GM12878 (cell line): ENCODE results near the gene ADAMTS17. TPM values are rescaled to one million over a fixed set of nuclear protein-coding genes. Genes with fewer than 3 reads are reported as not detected.

Experiments used
- ATAC-seq: fragments of 200-7000 bp; cut with Tn5 transposase; 3 replicates; pipeline ENCODE4 v1.9.1; 2020; ENCODE audit warnings: mild to moderate bottlenecking, moderate library complexity
- BruUV-seq: library from RNA; stranded (reverse); fragments of 400-500 nt; replicated peaks from 2 replicates; lab custom pipeline; 2021; lab: Mats Ljungman, UMichigan
- CTCF ChIA-PET: fragments of 300-600 bp; sonication (Branson Sonifier 250); formaldehyde crosslinking; extraction: SDS; loops from one replicate; lab custom pipeline; 2021; ENCODE audit warnings: inconsistent platforms; lab: Yijun Ruan, JAX
- POLR2A ChIA-PET: fragments of 350-600 bp; formaldehyde crosslinking; extraction: SDS; loops from one replicate; lab custom pipeline; 2021; ENCODE audit warnings: inconsistent platforms; lab: Charles Lee
- RAD21 ChIA-PET: fragments of 300-600 bp; sonication (Branson Sonifier 250); formaldehyde crosslinking; loops from one replicate; lab custom pipeline; 2023; ENCODE audit warnings: antibody characterized with exemption; ENCODE audit not compliant: unreplicated experiment; lab: Charles Lee
- SMC1A ChIA-PET: fragments of 300-600 bp; sonication (Branson Sonifier 250); formaldehyde crosslinking; loops from one replicate; lab custom pipeline; 2023; ENCODE audit not compliant: unreplicated experiment, uncharacterized antibody; lab: Charles Lee
- DNase-seq: peaks from one replicate; pipeline ENCODE4 v3.0.0-alpha.2; 2011; ENCODE audit warnings: low read depth, low spot score
- FAIRE-seq: peaks from 3 replicates; lab custom pipeline; 2011; peaks lifted over from hg19 to GRCh38; lab: Jason Lieb, UNC
- H2AFZ ChIP-seq: 2 replicates; pipeline ENCODE4 v1.6.0; 2011; ENCODE audit warnings: low read depth, low read length, control low read depth; ENCODE audit not compliant: control insufficient read depth
- H3K27ac ChIP-seq: 2 replicates; pipeline ENCODE4 v1.5.1; 2011; ENCODE audit warnings: control low read depth; ENCODE audit not compliant: control insufficient read depth, insufficient read depth
- H3K27me3 ChIP-seq, 2 experiments: replicated peaks in 1 of 2; 2 replicates each; pipeline versions ENCODE4 v1.6.0 to v1.6.1; 2011; ENCODE audit warnings: low read length in 1 of 2; ENCODE audit not compliant: control insufficient read depth in 2 of 2, insufficient read depth in 2 of 2
- H3K36me3 ChIP-seq, 2 experiments: 2 replicates each; pipeline ENCODE4 v1.5.1; 2011; ENCODE audit warnings: low read length in 1 of 2; ENCODE audit not compliant: control insufficient read depth in 2 of 2, insufficient read depth in 2 of 2
- H3K4me1 ChIP-seq: 2 replicates; pipeline ENCODE4 v1.6.1; 2011; ENCODE audit warnings: mild to moderate bottlenecking, low read length, moderate library complexity, mixed read lengths; ENCODE audit not compliant: control insufficient read depth, insufficient read depth
- H3K4me2 ChIP-seq: 2 replicates; pipeline ENCODE4 v1.6.0; 2011; ENCODE audit warnings: control low read depth; ENCODE audit not compliant: control insufficient read depth, insufficient read depth
- H3K4me3 ChIP-seq: fragments of 200-600 bp; sonication (generic); 2 replicates; pipeline ENCODE4 v1.5.1; 2016
- H3K79me2 ChIP-seq: 2 replicates; pipeline ENCODE4 v1.6.0; 2011; ENCODE audit warnings: low read length; ENCODE audit not compliant: control insufficient read depth, insufficient read depth
- H3K9ac ChIP-seq: 2 replicates; pipeline ENCODE4 v1.8.0; 2011; ENCODE audit warnings: low read length, control low read depth, mixed read lengths; ENCODE audit not compliant: control insufficient read depth, insufficient read depth
- H3K9me3 ChIP-seq: replicated peaks from 3 replicates; pipeline ENCODE4 v1.5.1; 2011; ENCODE audit warnings: mild to moderate bottlenecking, low read length; ENCODE audit not compliant: control insufficient read depth, insufficient read depth
- H4K20me1 ChIP-seq: 2 replicates; pipeline ENCODE4 v1.6.0; 2011; ENCODE audit not compliant: control insufficient read depth, insufficient read depth
- ATF7 ChIP-seq: fragments of 450-650 bp; IDR thresholded peaks from 2 replicates; pipeline ENCODE4 v1.6.1; 2016; ENCODE audit warnings: low read depth, mild to moderate bottlenecking
- BMI1 ChIP-seq: fragments of 450-650 bp; IDR thresholded peaks from 2 replicates; pipeline ENCODE4 v1.6.1; 2016; ENCODE audit warnings: mild to moderate bottlenecking, moderate library complexity, borderline replicate concordance
- CREM ChIP-seq: IDR thresholded peaks from 2 replicates; pipeline ENCODE4 v1.6.1; 2014; ENCODE audit warnings: antibody characterized with exemption, low read depth
- FOXM1 ChIP-seq: IDR thresholded peaks from 2 replicates; pipeline ENCODE4 v1.6.1; 2012; ENCODE audit warnings: low read depth, mild to moderate bottlenecking, inconsistent platforms, low read length, moderate library complexity
- MTA3 ChIP-seq: IDR thresholded peaks from 2 replicates; pipeline ENCODE4 v1.6.1; 2012; ENCODE audit warnings: low read length, inconsistent platforms, borderline replicate concordance
- PAX8 ChIP-seq: fragments of 450-650 bp; IDR thresholded peaks from 2 replicates; pipeline ENCODE4 v1.6.1; 2017; ENCODE audit warnings: mild to moderate bottlenecking, moderate library complexity
- SMARCA5 ChIP-seq: fragments of 450-650 bp; IDR thresholded peaks from 2 replicates; pipeline ENCODE4 v1.6.1; 2017; ENCODE audit warnings: mild to moderate bottlenecking
- SPI1 ChIP-seq: IDR thresholded peaks from 2 replicates; pipeline ENCODE4 v1.6.1; 2011; ENCODE audit warnings: low read depth, mild to moderate bottlenecking, low read length, moderate library complexity, borderline replicate concordance; ENCODE audit not compliant: insufficient read depth
- TAF1 ChIP-seq: IDR thresholded peaks from 2 replicates; pipeline ENCODE4 v1.6.1; 2011; ENCODE audit warnings: mild to moderate bottlenecking, low read depth, low read length, borderline replicate concordance
- WGBS: methylation state at CpG from one replicate; pipeline ENCODE4 v1.1.6; 2016; ENCODE audit warnings: low lambda C conversion rate; ENCODE audit not compliant: insufficient replicate concordance, insufficient coverage; ENCODE audit errors: missing lambda C conversion rate; 5-methylcytosine and 5-hydroxymethylcytosine counted together
- in situ Hi-C: fragments of 300-500 bp; cut with MboI; formaldehyde crosslinking; loops from 9 replicates; pipeline ENCODE4 v1.14.3; 2018; ENCODE audit warnings: mixed read lengths
- intact Hi-C: fragments of 100-400 bp; cut with micrococcal nuclease; formaldehyde crosslinking; loops from one replicate; pipeline ENCODE4 v1.14.2; 2022; ENCODE audit not compliant: unreplicated experiment
- polyA plus RNA-seq, 11 experiments: library from polyadenylated mRNA; depleted of rRNA in 4 of 11; unstranded in 6 of 11; stranded (reverse) in 5 of 11; fragments of >200 nt; fragmentation: Nextera tagmentation in 4 of 11; fragmentation: Illumina TruSeq in 1 of 11; extraction: Ambion mirVana in 4 of 11; extraction: Trizol in 1 of 11; gene quantifications; 1 replicate in 1 of 11; 2 replicates in 10 of 11; pipeline versions ENCODE4 v1.2.1 to v1.2.3, GENCODE V29; 2011 to 2016; ENCODE audit warnings: inconsistent platforms in 2 of 11, missing spikeins in 2 of 11, low read depth in 1 of 11
- total RNA-seq, 4 experiments: library from RNA; depleted of rRNA in 3 of 4; stranded (reverse); fragments of >200 nt in 3 of 4; fragmentation: Illumina TruSeq in 1 of 4; extraction: Trizol in 1 of 4; gene quantifications; 2 replicates each; pipeline versions ENCODE4 v1.2.1 to v1.2.3, GENCODE V29; 2013 to 2021
- TF ChIP-seq, protein P1 (sequence below): fragments of 450-650 bp; conservative IDR thresholded peaks from 2 replicates; pipeline ENCODE4 v1.6.1; 2017; ENCODE audit warnings: mild to moderate bottlenecking, moderate library complexity
- TF ChIP-seq, protein P2 (sequence below): fragments of 450-650 bp; IDR thresholded peaks from 2 replicates; pipeline ENCODE4 v1.6.1; 2017; ENCODE audit warnings: low read depth, mild to moderate bottlenecking, moderate library complexity
- TF ChIP-seq, protein P3 (sequence below): fragments of 450-650 bp; IDR thresholded peaks from 2 replicates; pipeline ENCODE4 v1.6.1; 2014; ENCODE audit warnings: mild to moderate bottlenecking
- TF ChIP-seq, protein P4 (sequence below): IDR thresholded peaks from 2 replicates; pipeline ENCODE4 v1.6.1; 2011; ENCODE audit warnings: mild to moderate bottlenecking, low read depth, low read length, moderate library complexity; ENCODE audit not compliant: insufficient replicate concordance

Gene ADAMTS17
- total and polyA plus RNA-seq, 10 of the 15 experiments (the other 5 are each of a cell fraction or from before 2014, with no cell fraction given): 0.04 to 0.50 (median 0.10) TPM; not detected in 4

DNA sequence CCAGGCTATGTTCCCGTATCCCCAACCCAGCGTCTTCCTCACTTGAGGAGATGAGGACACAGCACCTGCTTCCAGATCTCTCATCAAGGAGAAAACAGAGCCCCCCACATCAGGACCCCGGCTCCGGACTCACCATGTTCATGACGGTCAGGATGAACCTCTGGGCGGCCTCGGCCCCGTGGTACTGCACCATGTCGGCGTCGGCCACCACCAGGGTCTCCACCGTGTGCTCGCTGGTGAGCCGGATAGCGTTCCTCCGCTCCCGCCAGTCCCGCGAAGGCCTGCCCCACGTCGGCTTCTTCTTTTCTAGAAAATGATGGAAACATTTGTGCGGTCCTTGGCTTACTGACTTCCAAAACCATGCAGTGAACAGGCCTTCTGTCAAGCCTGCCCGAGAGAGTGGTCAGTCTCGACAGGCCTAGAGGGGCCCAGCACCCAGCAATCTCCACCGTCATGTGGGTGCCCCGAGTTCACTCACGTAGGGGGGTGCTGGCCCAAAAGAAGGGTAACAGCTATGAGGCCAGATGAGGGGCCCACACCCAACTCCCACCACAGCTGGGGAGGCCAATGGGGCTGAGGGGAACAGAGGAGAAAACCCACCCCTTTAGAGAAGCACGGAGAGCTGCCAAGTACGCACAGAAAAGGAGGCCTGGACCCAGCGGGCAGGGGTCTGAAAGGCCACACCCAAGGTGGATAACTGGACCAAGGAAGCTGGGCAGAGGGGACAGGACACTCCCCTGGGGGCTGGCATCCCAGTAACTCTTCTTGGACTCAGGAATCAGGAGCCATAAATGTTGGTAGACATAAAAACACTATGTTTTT lies 60.5 kb downstream of the ADAMTS17 start:
- H3K9me3 ChIP-seq: no peaks in the 10 kb centered on the region; the same call in 2 of the 3 replicates
- POLR2A ChIA-PET: no interaction called here

DNA sequence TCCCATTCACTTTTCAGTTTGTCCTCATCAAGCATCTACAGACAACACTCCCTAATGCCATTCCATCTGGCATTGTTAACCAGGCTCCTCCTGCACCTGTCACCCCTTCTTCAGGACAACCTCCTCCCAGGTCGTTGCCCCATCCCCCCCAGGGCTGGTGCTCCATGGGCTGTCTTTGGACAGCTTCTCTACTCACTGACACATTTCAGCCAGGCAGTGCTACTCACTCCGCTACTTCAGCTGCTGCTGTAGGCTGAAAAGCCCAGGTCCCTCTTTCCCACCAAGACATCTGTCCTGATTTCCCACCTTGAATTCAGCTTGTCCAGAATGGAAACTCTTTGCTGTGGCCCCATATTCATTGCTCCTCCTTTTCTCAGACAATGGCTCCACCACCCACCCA lies 61.9 kb downstream of the ADAMTS17 start:
- H3K9me3 ChIP-seq: no peaks in the 10 kb centered on the region; the same call in 2 of the 3 replicates
- H3K79me2 ChIP-seq: no peaks in the 10 kb centered on the region
- no peaks in the 10 kb centered on the region for H3K36me3 ChIP-seq
- RAD21 ChIA-PET: no interaction called here
- BruUV-seq: no TSS peak
- no peak overlapping the region for H3K27ac ChIP-seq
- H3K27me3 ChIP-seq: no peaks in the 10 kb centered on the region
- intact Hi-C loops (no loop called here), in situ Hi-C loops (no loop called here)
- ATAC-seq (no peak), DNase-seq (no peak), FAIRE-seq (no peak)
- SMC1A ChIA-PET: no interaction called here
- H3K4me3 ChIP-seq: no peak overlapping the region
- 14% methylated on average over 2 of the region's 2 CpGs for WGBS
- POLR2A ChIA-PET: no interaction called here
- H3K9ac ChIP-seq: no peak overlapping the region
- H3K4me2 ChIP-seq: no peak overlapping the region
- H3K4me1 ChIP-seq: no peaks in the 10 kb centered on the region
- H2AFZ ChIP-seq: no peak overlapping the region
- H4K20me1 ChIP-seq: no peaks in the 10 kb centered on the region
- CTCF ChIA-PET: no interaction called here
- TF ChIP-seq, protein P1, sequence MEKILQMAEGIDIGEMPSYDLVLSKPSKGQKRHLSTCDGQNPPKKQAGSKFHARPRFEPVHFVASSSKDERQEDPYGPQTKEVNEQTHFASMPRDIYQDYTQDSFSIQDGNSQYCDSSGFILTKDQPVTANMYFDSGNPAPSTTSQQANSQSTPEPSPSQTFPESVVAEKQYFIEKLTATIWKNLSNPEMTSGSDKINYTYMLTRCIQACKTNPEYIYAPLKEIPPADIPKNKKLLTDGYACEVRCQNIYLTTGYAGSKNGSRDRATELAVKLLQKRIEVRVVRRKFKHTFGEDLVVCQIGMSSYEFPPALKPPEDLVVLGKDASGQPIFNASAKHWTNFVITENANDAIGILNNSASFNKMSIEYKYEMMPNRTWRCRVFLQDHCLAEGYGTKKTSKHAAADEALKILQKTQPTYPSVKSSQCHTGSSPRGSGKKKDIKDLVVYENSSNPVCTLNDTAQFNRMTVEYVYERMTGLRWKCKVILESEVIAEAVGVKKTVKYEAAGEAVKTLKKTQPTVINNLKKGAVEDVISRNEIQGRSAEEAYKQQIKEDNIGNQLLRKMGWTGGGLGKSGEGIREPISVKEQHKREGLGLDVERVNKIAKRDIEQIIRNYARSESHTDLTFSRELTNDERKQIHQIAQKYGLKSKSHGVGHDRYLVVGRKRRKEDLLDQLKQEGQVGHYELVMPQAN: no peak
- TF ChIP-seq MTA3 (no peak), SPI1 (no peak), BMI1 (no peak), ATF7 (no peak)
- TF ChIP-seq, protein P2, sequence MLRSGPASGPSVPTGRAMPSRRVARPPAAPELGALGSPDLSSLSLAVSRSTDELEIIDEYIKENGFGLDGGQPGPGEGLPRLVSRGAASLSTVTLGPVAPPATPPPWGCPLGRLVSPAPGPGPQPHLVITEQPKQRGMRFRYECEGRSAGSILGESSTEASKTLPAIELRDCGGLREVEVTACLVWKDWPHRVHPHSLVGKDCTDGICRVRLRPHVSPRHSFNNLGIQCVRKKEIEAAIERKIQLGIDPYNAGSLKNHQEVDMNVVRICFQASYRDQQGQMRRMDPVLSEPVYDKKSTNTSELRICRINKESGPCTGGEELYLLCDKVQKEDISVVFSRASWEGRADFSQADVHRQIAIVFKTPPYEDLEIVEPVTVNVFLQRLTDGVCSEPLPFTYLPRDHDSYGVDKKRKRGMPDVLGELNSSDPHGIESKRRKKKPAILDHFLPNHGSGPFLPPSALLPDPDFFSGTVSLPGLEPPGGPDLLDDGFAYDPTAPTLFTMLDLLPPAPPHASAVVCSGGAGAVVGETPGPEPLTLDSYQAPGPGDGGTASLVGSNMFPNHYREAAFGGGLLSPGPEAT: no peak
- TF ChIP-seq, protein P3, sequence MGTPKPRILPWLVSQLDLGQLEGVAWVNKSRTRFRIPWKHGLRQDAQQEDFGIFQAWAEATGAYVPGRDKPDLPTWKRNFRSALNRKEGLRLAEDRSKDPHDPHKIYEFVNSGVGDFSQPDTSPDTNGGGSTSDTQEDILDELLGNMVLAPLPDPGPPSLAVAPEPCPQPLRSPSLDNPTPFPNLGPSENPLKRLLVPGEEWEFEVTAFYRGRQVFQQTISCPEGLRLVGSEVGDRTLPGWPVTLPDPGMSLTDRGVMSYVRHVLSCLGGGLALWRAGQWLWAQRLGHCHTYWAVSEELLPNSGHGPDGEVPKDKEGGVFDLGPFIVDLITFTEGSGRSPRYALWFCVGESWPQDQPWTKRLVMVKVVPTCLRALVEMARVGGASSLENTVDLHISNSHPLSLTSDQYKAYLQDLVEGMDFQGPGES: no peak
- TF ChIP-seq, protein P4, sequence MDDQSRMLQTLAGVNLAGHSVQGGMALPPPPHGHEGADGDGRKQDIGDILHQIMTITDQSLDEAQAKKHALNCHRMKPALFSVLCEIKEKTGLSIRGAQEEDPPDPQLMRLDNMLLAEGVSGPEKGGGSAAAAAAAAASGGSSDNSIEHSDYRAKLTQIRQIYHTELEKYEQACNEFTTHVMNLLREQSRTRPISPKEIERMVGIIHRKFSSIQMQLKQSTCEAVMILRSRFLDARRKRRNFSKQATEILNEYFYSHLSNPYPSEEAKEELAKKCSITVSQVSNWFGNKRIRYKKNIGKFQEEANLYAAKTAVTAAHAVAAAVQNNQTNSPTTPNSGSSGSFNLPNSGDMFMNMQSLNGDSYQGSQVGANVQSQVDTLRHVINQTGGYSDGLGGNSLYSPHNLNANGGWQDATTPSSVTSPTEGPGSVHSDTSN: no peak

More for the DNA sequence above, 60.5 kb downstream of the ADAMTS17 start:
- Histone ChIP-seq H3K4me3 (no peak overlapping the region), H3K79me2 (no peaks in the 10 kb centered on the region), H3K9ac (no peak overlapping the region), H3K36me3 (no peaks in the 10 kb centered on the region), H3K4me2 (no peak overlapping the region), H2AFZ (no peak overlapping the region), H4K20me1 (no peaks in the 10 kb centered on the region), H3K27me3 (no peaks in the 10 kb centered on the region), H3K4me1 (no peaks in the 10 kb centered on the region), H3K27ac (no peak overlapping the region)
- no TSS peak for BruUV-seq
- DNase-seq: no peak
- in situ Hi-C loops: no loop called here
- ChIA-PET RAD21 (no interaction called here), CTCF (no interaction called here), SMC1A (no interaction called here)
- TF ChIP-seq CREM: no peak
- no peak for TF ChIP-seq TAF1
- TF ChIP-seq SMARCA5: no peak
- TF ChIP-seq FOXM1: no peak
- no peak for TF ChIP-seq PAX8
- ATAC-seq: no peak
- FAIRE-seq: no peak
- 66% methylated on average over 30 of the region's 30 CpGs for WGBS
- intact Hi-C loops: no loop called here
